GM12891 (cell line): ENCODE data around the gene SHISA6.

Experiments used
- DNase-seq: peaks from one replicate; pipeline ENCODE4 v3.0.0; 2011; ENCODE audit warnings: low spot score; ENCODE audit not compliant: insufficient read length
- FAIRE-seq: peaks from 2 replicates; lab custom pipeline; 2011; peaks lifted over from hg19 to GRCh38; lab: Jason Lieb, UNC
- PAX5 ChIP-seq: IDR thresholded peaks from 2 replicates; pipeline ENCODE4 v1.6.1; 2011; ENCODE audit warnings: low read length, moderate library complexity, mild to moderate bottlenecking; ENCODE audit not compliant: insufficient read depth, severe bottlenecking
- POLR2A ChIP-seq: IDR thresholded peaks from 2 replicates; pipeline ENCODE4 v1.6.1; 2011; ENCODE audit warnings: low read depth, low read length, control low read depth
- POLR2AphosphoS5 ChIP-seq: IDR thresholded peaks from 2 replicates; pipeline ENCODE4 v1.6.1; 2011; ENCODE audit warnings: low read depth, low read length, control low read depth
- POU2F2 ChIP-seq: IDR thresholded peaks from 2 replicates; pipeline ENCODE4 v1.6.1; 2011; ENCODE audit warnings: low read depth, mild to moderate bottlenecking, control low read depth, low read length, moderate library complexity
- SPI1 ChIP-seq: IDR thresholded peaks from 2 replicates; pipeline ENCODE4 v1.6.1; 2011; ENCODE audit warnings: low read depth, low read length, control low read depth
- TAF1 ChIP-seq: IDR thresholded peaks from 2 replicates; pipeline ENCODE4 v1.6.1; 2011; ENCODE audit warnings: low read depth, low read length, control low read depth

Gene SHISA6

GRCh38 chr17:11318207-11318606 is 77.2 kb downstream of the SHISA6 start:
- no peak for TF ChIP-seq POLR2AphosphoS5
- TF ChIP-seq POU2F2: no peak
- no peak for TF ChIP-seq POLR2A
- TF ChIP-seq TAF1: no peak
- TF ChIP-seq PAX5: no peak
- DNase-seq (no peak), FAIRE-seq (no peak)

- DNase-seq (no peak), FAIRE-seq (no peak)
- TF ChIP-seq TAF1 (no peak), POLR2AphosphoS5 (no peak), POLR2A (no peak), PAX5 (no peak), POU2F2 (no peak), SPI1 (no peak)
Measured at GRCh38 chr17:11319894-11320293, 78.9 kb downstream of the SHISA6 start.

GRCh38 chr17:11324021-11324420 is 83.0 kb downstream of the SHISA6 start:
- TF ChIP-seq POLR2A: no peak
- no peak for TF ChIP-seq SPI1
- no peak for TF ChIP-seq POU2F2
- no peak for TF ChIP-seq TAF1
- TF ChIP-seq PAX5: no peak
- TF ChIP-seq POLR2AphosphoS5: no peak
- FAIRE-seq: no peak
- DNase-seq: no peak

- FAIRE-seq (no peak), DNase-seq (no peak)
- TF ChIP-seq POLR2AphosphoS5: no peak
- TF ChIP-seq SPI1: no peak
- no peak for TF ChIP-seq POU2F2
Measured at GRCh38 chr17:11324846-11325420, 83.9 kb downstream of the SHISA6 start.

GRCh38 chr17:11326492-11326891 is 85.5 kb downstream of the SHISA6 start:
- DNase-seq (no peak), FAIRE-seq (no peak)
- TF ChIP-seq POU2F2: no peak
- TF ChIP-seq TAF1: no peak
- no peak for TF ChIP-seq POLR2A
- TF ChIP-seq PAX5: no peak
- TF ChIP-seq POLR2AphosphoS5: no peak
- TF ChIP-seq SPI1: no peak

DNA sequence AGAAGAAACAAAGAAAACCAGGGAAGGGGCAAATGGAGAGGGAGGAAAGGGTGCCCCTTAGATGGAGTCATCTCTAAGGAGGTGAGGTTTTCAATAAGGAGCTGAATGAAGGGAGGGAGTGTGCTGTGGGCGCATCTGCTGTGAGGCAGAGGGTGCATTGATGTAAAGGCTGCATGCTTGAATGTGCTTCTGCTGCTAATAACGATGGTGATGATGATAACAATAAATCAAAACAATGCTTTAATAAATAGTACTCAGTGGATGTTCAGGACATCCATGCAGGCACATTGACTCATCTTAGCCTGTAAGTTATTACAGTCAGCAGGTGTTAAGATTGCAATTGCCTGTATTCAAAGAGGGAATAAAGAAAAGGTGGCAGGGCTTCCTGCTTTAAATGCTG is 87.8 kb downstream of the SHISA6 start:
- DNase-seq (no peak), FAIRE-seq (no peak)
- TF ChIP-seq POLR2AphosphoS5 (no peak), TAF1 (no peak), SPI1 (no peak), PAX5 (no peak), POLR2A (no peak), POU2F2 (no peak)

- FAIRE-seq: no peak
- TF ChIP-seq SPI1: no peak
- TF ChIP-seq TAF1: no peak
- TF ChIP-seq POLR2A: no peak
- no peak for TF ChIP-seq POLR2AphosphoS5
- no peak for TF ChIP-seq PAX5
- TF ChIP-seq POU2F2: no peak
Measured at GRCh38 chr17:11330006-11330405, 89.0 kb downstream of the SHISA6 start.

DNA sequence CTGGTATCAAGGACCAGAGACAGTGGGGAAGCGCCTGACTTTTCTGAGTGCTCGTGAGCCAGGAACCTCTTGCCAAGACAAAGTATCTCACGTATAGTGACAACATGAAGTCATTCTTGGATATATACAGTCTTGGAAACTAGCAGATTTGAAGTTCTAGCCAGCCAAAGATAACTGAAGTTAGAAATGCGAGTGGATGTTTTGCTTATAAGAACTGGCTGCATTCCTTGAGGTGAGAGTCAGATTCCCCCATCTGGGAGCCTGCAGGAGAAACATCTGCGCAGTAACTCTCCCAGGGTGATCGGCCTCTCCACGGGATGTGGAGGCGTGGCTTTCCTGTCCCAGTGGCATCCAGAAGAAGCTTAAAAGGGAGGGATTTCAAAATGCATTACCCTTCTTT is 89.8 kb downstream of the SHISA6 start:
- FAIRE-seq: no peak
- TF ChIP-seq POLR2AphosphoS5 (no peak), PAX5 (no peak), POLR2A (no peak), POU2F2 (no peak), TAF1 (no peak), SPI1 (no peak)
- no peak for DNase-seq

More at GRCh38 chr17:11330006-11330405, 89.0 kb downstream of the SHISA6 start:
- no peak for DNase-seq

- TF ChIP-seq POU2F2 (no peak), POLR2A (no peak), PAX5 (no peak), TAF1 (no peak), SPI1 (no peak), POLR2AphosphoS5 (no peak)
- DNase-seq: no peak
- FAIRE-seq: no peak
Measured at GRCh38 chr17:11331547-11332513, 90.8 kb downstream of the SHISA6 start.

GRCh38 chr17:11332706-11333105 is 91.7 kb downstream of the SHISA6 start:
- no peak for DNase-seq

More at GRCh38 chr17:11332706-11333105, 91.7 kb downstream of the SHISA6 start:
- FAIRE-seq: no peak
- TF ChIP-seq POLR2AphosphoS5: no peak
- TF ChIP-seq POU2F2: no peak
- no peak for TF ChIP-seq PAX5
- no peak for TF ChIP-seq POLR2A
- TF ChIP-seq SPI1: no peak
- TF ChIP-seq TAF1: no peak
